Heart left ventricle (tissue), 16 donors: Measurements from ENCODE around the gene ANO4. TPM values are rescaled to one million over a fixed set of nuclear protein-coding genes. Genes with fewer than 3 reads are reported as not detected.

ENCODE experiments used
- ATAC-seq, 4 donors: fragments of 200-7000 bp; cut with Tn5 transposase; one replicate each; pipeline ENCODE4 v1.9.1; 2020 to 2022; ENCODE audit warnings: moderate library complexity in 4 of 4, mild to moderate bottlenecking in 3 of 4, moderate number of reproducible peaks in 1 of 4
- DNase-seq, 5 donors: peaks; one replicate each; pipeline ENCODE4 v3.0.0-alpha.2; 2020
- H3K27ac ChIP-seq, 12 donors: fragments of 200-600 bp; sonication (generic) in 4 of 12; one replicate each; pipeline versions ENCODE4 v1.5.0 to v1.8.0; 2016 to 2022; ENCODE audit warnings: mild to moderate bottlenecking in 2 of 12
- H3K27me3 ChIP-seq, 9 donors: fragments of 200-600 bp; sonication (generic) in 2 of 9; one replicate each; pipeline versions ENCODE4 v1.5.1 to v1.8.0; 2016 to 2022; ENCODE audit warnings: mild to moderate bottlenecking in 3 of 9
- H3K36me3 ChIP-seq, 9 donors: fragments of 200-600 bp; sonication (generic) in 2 of 9; one replicate each; pipeline versions ENCODE4 v1.5.0 to v1.8.0; 2018 to 2022; ENCODE audit warnings: mild to moderate bottlenecking in 2 of 9
- H3K4me1 ChIP-seq, 12 donors: fragments of 200-600 bp; sonication (generic) in 4 of 12; one replicate each; pipeline versions ENCODE4 v1.5.0 to v1.8.0; 2016 to 2022; ENCODE audit warnings: mild to moderate bottlenecking in 3 of 12
- H3K4me3 ChIP-seq, 12 donors: fragments of 200-600 bp; sonication (generic) in 4 of 12; one replicate each; pipeline versions ENCODE4 v1.5.0 to v1.8.0; 2017 to 2022; ENCODE audit warnings: mild to moderate bottlenecking in 9 of 12, moderate library complexity in 4 of 12
- H3K9me3 ChIP-seq, 12 donors: fragments of 200-600 bp; sonication (generic) in 4 of 12; one replicate each; pipeline versions ENCODE4 v1.5.0 to v1.8.0; 2016 to 2022; ENCODE audit warnings: mild to moderate bottlenecking in 1 of 12
- CTCF ChIP-seq, 12 donors: fragments of 200-600 bp; sonication (generic) in 4 of 12; IDR thresholded peaks; one replicate each; pipeline versions ENCODE4 v1.5.0 to v1.8.0; 2018 to 2022; ENCODE audit warnings: antibody characterized with exemption in 12 of 12, mild to moderate bottlenecking in 5 of 12
- POLR2A ChIP-seq, 2 donors: fragments of 450-650 bp; IDR thresholded peaks; one replicate each; pipeline ENCODE4 v1.6.1; 2017; ENCODE audit warnings: antibody characterized with exemption in 2 of 2, mild to moderate bottlenecking in 2 of 2, moderate library complexity in 2 of 2
- WGBS, 4 donors: extraction: QIAGEN DNeasy Blood & Tissue Kit in 2 of 4; methylation state at CpG; one replicate each; pipeline versions ENCODE4 v1.1.5 to v1.1.7; 2013 to 2018; 5-methylcytosine and 5-hydroxymethylcytosine counted together
- intact Hi-C, 10 donors: fragments of 100-400 bp; cut with DNase I; formaldehyde crosslinking; loops; one replicate each; pipeline versions ENCODE4 v1.11.1 to v1.14.2; 2022
- polyA plus RNA-seq, 2 donors: library from polyadenylated mRNA; stranded (reverse); fragments of 200-250 nt; gene quantifications; one replicate each; pipeline ENCODE4 v1.2.3, GENCODE V29; 2013
- total RNA-seq, 9 donors: library from RNA; depleted of rRNA in 2 of 9; stranded (reverse); fragments of >200 nt in 2 of 9; fragmentation: NEBNext Ultra II Directional in 3 of 9; extraction: Animal tissue kit (Norgen Biotek cat#: 25700) in 3 of 9; gene quantifications; one replicate each; pipeline versions ENCODE4 v1.1.0 to v1.2.4, GENCODE V29; 2016 to 2023
- donor health status: ischemic (EF 13 %, LVEDD 7.1; RV severe dilation, severe dysfunction).
- donor health status: healthy with polysubstance abuse.
- donor health status: DM: no; HTN: yes; CAD: no.
- donor health status: DM: no; HTN: no; CAD: no.
- donor health status: ischemic (EF 25% LVEDD 6.9; RV normal size, moderate dysfunction).
- donor health status: ischemic (EF 25% LVEDD 5.7; RV mildly dilated, moderate dysfunction).
- donor health status: healthy.
- donor health status: DM: yes; HTN: yes; CAD: no.
- donor health status: ischemic (EF 35%, LVEDD 5.7; RV mildly dilated, moderate dysfunction).
- donor health status: nonischemic (EF 11% LVEDD 7.7; RV severe dilation, severe dysfunction).
- donor health status: DM: yes; HTN: yes; CAD: no.
- donor health status: PGD.
- donor health status: ischemic (EF 29% LVEDD 5.4; RV normal size, mild dysfunction).
- donor health status: nonischemic (EF 23%, LVEDD 6.1; RV moderate dilation, normal function).

The ANO4 gene
- total and polyA plus RNA-seq, 11 donors, result 0.05 to 0.50 (median 0.12) TPM; not detected in 6

DNA sequence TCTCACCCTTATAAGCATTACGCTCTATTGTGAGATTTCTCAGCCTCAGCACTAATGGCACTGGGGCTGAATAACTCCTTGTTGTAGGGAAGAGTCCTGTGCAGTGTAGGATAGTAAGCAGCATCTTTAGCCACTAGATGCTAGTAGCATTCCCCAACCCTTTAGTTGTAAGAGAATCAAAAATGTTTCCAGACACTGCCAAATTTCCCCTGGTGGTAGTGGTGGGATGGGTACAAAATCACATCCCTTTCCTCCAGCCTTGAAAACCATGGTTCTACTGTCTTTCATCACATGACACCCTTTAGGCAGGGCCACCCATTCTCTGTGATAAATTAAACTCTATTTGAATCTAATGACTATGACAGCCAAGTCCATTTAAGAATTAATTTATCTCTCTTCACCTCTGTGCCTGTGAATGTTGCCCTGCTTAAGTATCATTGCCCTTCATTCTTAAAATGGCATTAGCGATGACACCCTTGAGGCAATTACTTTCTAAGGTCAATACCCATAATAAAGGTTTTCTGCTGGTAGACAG lies 199.4 kb downstream of the ANO4 start:
- no peaks in the 10 kb centered on the region for H3K9me3 ChIP-seq
- H3K36me3 ChIP-seq, result no peaks in the 10 kb centered on the region
- TF ChIP-seq POLR2A (IDR thresholded peaks at IDR 0.05) (no peak), CTCF (IDR thresholded peaks at IDR 0.05) (no peak)
- no peaks in the 10 kb centered on the region for H3K27me3 ChIP-seq
- 87 to 95% (median 92%) methylated on average over 2 of the region's 2 CpGs for WGBS, 4 donors
- no peak overlapping the region for H3K4me3 ChIP-seq
- H3K4me1 ChIP-seq, result no peaks in the 10 kb centered on the region
- DNase-seq (no peak), ATAC-seq (no peak)
- intact Hi-C loops, result no loop called here
- H3K27ac ChIP-seq, result no peak overlapping the region

DNA sequence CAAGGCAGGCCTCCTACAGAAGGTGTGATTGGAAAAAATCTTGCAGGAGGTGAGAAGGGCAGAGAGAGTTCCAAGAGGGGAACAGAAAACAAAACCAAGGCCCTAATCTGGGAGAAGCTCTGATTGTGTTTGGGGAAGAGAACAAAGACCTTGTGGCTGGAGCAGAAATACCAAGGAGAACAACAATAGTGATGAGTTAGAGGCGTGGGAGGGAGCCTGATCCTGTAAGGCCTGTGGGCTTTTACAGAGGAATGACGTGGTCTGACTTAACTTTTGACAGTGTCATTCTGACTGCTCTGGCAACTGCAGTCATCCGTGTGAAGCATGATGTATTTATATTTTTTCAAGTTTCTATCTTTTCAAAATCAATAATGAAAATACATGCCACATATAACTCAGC lies 200.6 kb downstream of the ANO4 start:
- DNase-seq, result no peak
- intact Hi-C loops, result no loop called here
- TF ChIP-seq CTCF (IDR thresholded peaks at IDR 0.05) (no peak), POLR2A (IDR thresholded peaks at IDR 0.05) (no peak)
- H3K9me3 ChIP-seq, result no peaks in the 10 kb centered on the region
- ATAC-seq, result no peak
- WGBS, 4 donors, result 59 to 68% (median 61%) methylated on average over 3 of the region's 3 CpGs
- no peak overlapping the region for H3K27ac ChIP-seq
- no peak overlapping the region for H3K4me3 ChIP-seq
- no peaks in the 10 kb centered on the region for H3K4me1 ChIP-seq
- H3K27me3 ChIP-seq, result no peaks in the 10 kb centered on the region
- H3K36me3 ChIP-seq, result no peaks in the 10 kb centered on the region

GRCh38 chr12:100995771-100996170 lies 201.2 kb downstream of the ANO4 start:
- H3K27ac ChIP-seq, result no peak overlapping the region
- WGBS, 4 donors, result 80 to 91% (median 87%) methylated on average over 4 of the region's 4 CpGs
- H3K4me1 ChIP-seq, result no peaks in the 10 kb centered on the region
- H3K9me3 ChIP-seq, result no peaks in the 10 kb centered on the region
- intact Hi-C loops, result no loop called here
- no peak overlapping the region for H3K4me3 ChIP-seq
- H3K27me3 ChIP-seq, result no peaks in the 10 kb centered on the region
- TF ChIP-seq CTCF (IDR thresholded peaks at IDR 0.05) (no peak), POLR2A (IDR thresholded peaks at IDR 0.05) (no peak)
- H3K36me3 ChIP-seq, result no peaks in the 10 kb centered on the region
- DNase-seq (no peak), ATAC-seq (no peak)

- intact Hi-C loops, result no loop called here
- Histone ChIP-seq H3K36me3 (no peaks in the 10 kb centered on the region), H3K9me3 (no peaks in the 10 kb centered on the region), H3K4me1 (no peaks in the 10 kb centered on the region), H3K27me3 (no peaks in the 10 kb centered on the region), H3K4me3 (no peak overlapping the region), H3K27ac (no peak overlapping the region)
- no peak for DNase-seq
- WGBS, 4 donors, result 84 to 91% (median 89%) methylated on average over 5 of the region's 5 CpGs
- ATAC-seq, result no peak
- TF ChIP-seq CTCF (IDR thresholded peaks at IDR 0.05), result no peak
- TF ChIP-seq POLR2A (IDR thresholded peaks at IDR 0.05), result no peak
These were observed 207.1 kb downstream of the ANO4 start for GRCh38 chr12:101001669-101002068.
